ENCODE measurements around the gene ST3GAL5.
"Not testable (repeated sequence)": the region's sequence is repeated elsewhere in the genome, so short reads cannot be mapped to it uniquely, and the experiment has no call there.

Gene ST3GAL5

GRCh38 chr2:85861650-85862049, 27.1 kb downstream of the ST3GAL5 start:
- DNase-seq, result no peak

- DNase-seq, result no peak
Measured at GRCh38 chr2:85861180-85861579, 27.6 kb downstream of the ST3GAL5 start.

GRCh38 chr2:85858841-85859240, 29.9 kb downstream of the ST3GAL5 start:
- DNase-seq, result no peak

GRCh38 chr2:85854897-85855296, 33.9 kb downstream of the ST3GAL5 start:
- DNase-seq, result no peak

GRCh38 chr2:85854166-85854509, 34.7 kb downstream of the ST3GAL5 start:
- DNase-seq, result no peak

GRCh38 chr2:85853499-85854165, 35.2 kb downstream of the ST3GAL5 start:
- no peak for DNase-seq

GRCh38 chr2:85852937-85853498, 35.8 kb downstream of the ST3GAL5 start:
- no peak for DNase-seq

- no peak for DNase-seq
Measured at GRCh38 chr2:85852152-85852840, 36.5 kb downstream of the ST3GAL5 start.

GRCh38 chr2:85851253-85852151, 37.3 kb downstream of the ST3GAL5 start:
- no peak for DNase-seq

- no peak for DNase-seq
Measured at GRCh38 chr2:85850451-85850850, 38.3 kb downstream of the ST3GAL5 start.

GRCh38 chr2:85847051-85847588, 41.7 kb downstream of the ST3GAL5 start:
- no peak for DNase-seq

- no peak for DNase-seq
Measured at GRCh38 chr2:85846411-85846810, 42.4 kb downstream of the ST3GAL5 start.

- no peak for DNase-seq
Measured at GRCh38 chr2:85844486-85844885, 44.3 kb downstream of the ST3GAL5 start.

- no peak for DNase-seq
Measured at GRCh38 chr2:85843543-85843942, 45.2 kb downstream of the ST3GAL5 start.

GRCh38 chr2:85840091-85840490, 48.7 kb downstream of the ST3GAL5 start:
- DNase-seq, result no peak

- DNase-seq, result no peak
Measured at GRCh38 chr2:85839461-85839860, 49.3 kb downstream of the ST3GAL5 start.

- no peak for DNase-seq
Measured at GRCh38 chr2:85838641-85839040, 50.1 kb downstream of the ST3GAL5 start.

GRCh38 chr2:85838181-85838580, 50.6 kb downstream of the ST3GAL5 start:
- DNase-seq, result no peak

- DNase-seq, result no peak
Measured at GRCh38 chr2:85834466-85834865, 54.3 kb downstream of the ST3GAL5 start.

- DNase-seq, result no peak
Measured at GRCh38 chr2:85831735-85832134, 57.1 kb downstream of the ST3GAL5 start.

- no peak for DNase-seq
Measured at GRCh38 chr2:85830645-85831044, 58.1 kb downstream of the ST3GAL5 start.

GRCh38 chr2:85829394-85829793, 59.4 kb downstream of the ST3GAL5 start:
- not testable (repeated sequence) for DNase-seq

GRCh38 chr2:85828725-85829124, 60.1 kb downstream of the ST3GAL5 start:
- DNase-seq, result no peak

Data from NCI-H1436 (cell line).